Right atrium auricular region (tissue), 2 donors: Measurements from ENCODE around the gene RAB3A. TPM values are rescaled to one million over a fixed set of nuclear protein-coding genes. Genes with fewer than 3 reads are reported as not detected.
A peak's percentile ranks its signal among the peaks of the same experiment; 100 is the strongest.

Experiments used
- DNase-seq: peaks from one replicate; pipeline ENCODE4 v3.0.0-alpha.2; 2019; ENCODE audit warnings: low spot score
- H3K27ac ChIP-seq, 2 donors: fragments of 200-600 bp; sonication (generic); 1 replicate in 1 of 2; 2 replicates in 1 of 2; pipeline ENCODE4 v1.5.1; 2016 to 2019
- H3K27me3 ChIP-seq, 2 donors: fragments of 200-600 bp; sonication (generic); one replicate each; pipeline versions ENCODE4 v1.5.1 to v1.6.0; 2017 to 2019
- H3K36me3 ChIP-seq: fragments of 200-600 bp; sonication (generic); one replicate; pipeline ENCODE4 v1.5.1; 2016
- H3K4me1 ChIP-seq, 2 donors: fragments of 200-600 bp; sonication (generic); one replicate each; pipeline versions ENCODE4 v1.5.1 to v1.6.0; 2017 to 2019
- H3K4me3 ChIP-seq, 2 donors: fragments of 200-600 bp; sonication (generic); 1 replicate in 1 of 2; 2 replicates in 1 of 2; pipeline ENCODE4 v1.5.1; 2017 to 2019; ENCODE audit warnings: mild to moderate bottlenecking in 1 of 2, moderate library complexity in 1 of 2
- H3K9me3 ChIP-seq, 2 donors: fragments of 200-600 bp; sonication (generic); one replicate each; pipeline ENCODE4 v1.5.1; 2019
- total RNA-seq, 2 donors: library from RNA; depleted of rRNA; stranded (reverse); fragments of >200 nt; gene quantifications; one replicate each; pipeline ENCODE4 v1.1.0, GENCODE V29; 2016
- TF ChIP-seq, protein P1 (sequence below), 2 donors: fragments of 200-600 bp; sonication (generic); IDR thresholded peaks; one replicate each; pipeline ENCODE4 v1.5.1; 2019; ENCODE audit warnings: antibody characterized with exemption in 2 of 2

RAB3A gene
- total RNA-seq, 2 donors from 2014 or later, result 8.6 to 27.0 TPM

DNA sequence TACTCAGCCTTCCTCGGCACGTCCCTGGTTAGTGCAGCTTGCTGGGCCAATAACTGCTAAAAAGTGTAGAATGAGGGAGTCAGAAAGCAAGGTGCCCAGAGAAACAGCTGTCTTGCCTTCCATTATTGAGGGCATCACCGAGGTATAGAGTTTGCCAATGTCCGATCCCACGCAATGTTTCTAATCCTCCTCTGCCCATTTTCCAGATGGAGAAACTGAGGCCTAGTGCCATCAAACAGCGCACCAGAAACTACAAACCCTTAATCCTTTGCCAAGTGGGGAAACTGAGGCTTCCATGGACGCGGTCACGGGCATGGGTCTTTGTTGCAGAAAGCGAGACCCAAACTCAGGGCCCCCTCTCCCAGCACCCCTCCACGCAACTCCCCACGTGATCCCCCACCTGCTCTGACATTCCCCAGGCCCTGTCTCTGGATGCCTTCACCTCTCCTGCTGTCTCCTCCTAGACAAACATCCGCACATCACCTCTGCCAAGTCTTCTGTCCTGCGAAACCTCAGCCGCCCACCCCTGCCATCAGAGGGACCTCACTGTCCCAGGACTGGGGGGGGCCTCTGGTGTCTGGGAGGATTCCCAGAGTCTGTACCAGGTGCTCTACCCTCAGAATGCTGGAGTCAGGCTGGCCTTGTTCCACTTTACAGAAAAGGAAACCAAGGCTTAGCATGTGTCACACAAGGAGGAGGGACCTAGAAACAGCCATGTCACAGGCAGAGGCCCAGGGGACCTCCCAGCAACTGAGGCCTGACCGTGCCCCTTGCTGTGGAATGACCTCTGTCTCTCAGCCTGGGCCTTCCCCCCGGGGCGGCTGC, 23.3 kb upstream of the RAB3A start:
- Histone ChIP-seq H3K4me3 (no peak overlapping the region), H3K4me1 (peaks cover 0 to 51% of the 10 kb centered on the region in 2 donors), H3K27me3 (peaks cover 0 to 12% of the 10 kb centered on the region in 2 donors), H3K27ac (no peak overlapping the region), H3K36me3 (no peaks in the 10 kb centered on the region), H3K9me3 (no peaks in the 10 kb centered on the region)
- TF ChIP-seq, protein P1, sequence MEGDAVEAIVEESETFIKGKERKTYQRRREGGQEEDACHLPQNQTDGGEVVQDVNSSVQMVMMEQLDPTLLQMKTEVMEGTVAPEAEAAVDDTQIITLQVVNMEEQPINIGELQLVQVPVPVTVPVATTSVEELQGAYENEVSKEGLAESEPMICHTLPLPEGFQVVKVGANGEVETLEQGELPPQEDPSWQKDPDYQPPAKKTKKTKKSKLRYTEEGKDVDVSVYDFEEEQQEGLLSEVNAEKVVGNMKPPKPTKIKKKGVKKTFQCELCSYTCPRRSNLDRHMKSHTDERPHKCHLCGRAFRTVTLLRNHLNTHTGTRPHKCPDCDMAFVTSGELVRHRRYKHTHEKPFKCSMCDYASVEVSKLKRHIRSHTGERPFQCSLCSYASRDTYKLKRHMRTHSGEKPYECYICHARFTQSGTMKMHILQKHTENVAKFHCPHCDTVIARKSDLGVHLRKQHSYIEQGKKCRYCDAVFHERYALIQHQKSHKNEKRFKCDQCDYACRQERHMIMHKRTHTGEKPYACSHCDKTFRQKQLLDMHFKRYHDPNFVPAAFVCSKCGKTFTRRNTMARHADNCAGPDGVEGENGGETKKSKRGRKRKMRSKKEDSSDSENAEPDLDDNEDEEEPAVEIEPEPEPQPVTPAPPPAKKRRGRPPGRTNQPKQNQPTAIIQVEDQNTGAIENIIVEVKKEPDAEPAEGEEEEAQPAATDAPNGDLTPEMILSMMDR (IDR thresholded peaks at IDR 0.05), result no peak
- DNase-seq, result no peak

DNA sequence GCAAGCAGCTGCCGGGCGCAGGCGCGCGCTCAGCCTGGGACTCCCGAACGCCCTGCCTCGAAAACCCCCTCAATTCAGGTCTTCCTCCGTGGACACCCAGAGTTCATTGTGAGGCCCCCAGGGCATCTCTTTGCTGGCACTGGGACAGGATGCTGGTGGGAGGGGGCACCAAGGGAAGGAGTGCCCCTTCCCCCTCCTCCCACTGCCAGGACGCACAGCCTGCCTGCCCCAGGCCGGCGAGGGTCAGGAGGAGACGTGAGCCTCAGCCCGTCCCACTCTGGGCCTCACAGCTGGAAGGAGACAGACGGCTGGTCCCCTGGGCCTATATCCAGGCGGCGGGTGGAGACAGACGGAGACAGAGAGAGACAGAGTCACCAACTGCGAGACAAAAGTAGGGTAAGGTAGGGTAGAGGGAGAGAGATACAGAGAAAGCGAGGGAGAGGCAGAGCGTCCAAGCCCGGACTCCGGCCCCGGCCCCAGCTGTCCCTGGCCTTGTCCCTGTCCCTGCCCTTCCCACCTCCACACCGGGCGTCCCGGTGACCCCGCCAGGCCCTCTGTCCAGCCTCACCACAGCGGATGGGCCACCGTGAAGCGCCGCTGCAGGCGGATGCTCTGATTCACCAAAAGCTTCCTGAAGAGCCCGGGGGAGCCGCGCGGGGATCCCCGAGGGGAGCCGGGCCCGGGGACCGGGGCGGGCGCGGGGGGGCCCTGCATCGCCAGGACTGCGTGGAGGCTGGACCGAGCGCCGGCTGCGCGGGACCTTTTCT, 22.0 kb upstream of the RAB3A start, which contains the start of gene PDE4C:
Gene PDE4C, minus strand, starts transcription at position 737 of the 767 bp plus-strand sequence. Its CDS starts 23 bp downstream, at position 714.
- H3K4me1 ChIP-seq, result peaks cover 0 to 42% of the 10 kb centered on the region in 2 donors
- TF ChIP-seq, protein P1 (IDR thresholded peaks at IDR 0.05), result no peak
- H3K27me3 ChIP-seq, result peaks cover 0 to 12% of the 10 kb centered on the region in 2 donors
- H3K27ac ChIP-seq, result peak within 1 kb of the TSS; percentile 45 to 54
- no peaks in the 10 kb centered on the region for H3K36me3 ChIP-seq
- no peaks in the 10 kb centered on the region for H3K9me3 ChIP-seq
- no peak for DNase-seq
- peak within 1 kb of the TSS in 1 of 2 donors; percentile 51 for H3K4me3 ChIP-seq

DNA sequence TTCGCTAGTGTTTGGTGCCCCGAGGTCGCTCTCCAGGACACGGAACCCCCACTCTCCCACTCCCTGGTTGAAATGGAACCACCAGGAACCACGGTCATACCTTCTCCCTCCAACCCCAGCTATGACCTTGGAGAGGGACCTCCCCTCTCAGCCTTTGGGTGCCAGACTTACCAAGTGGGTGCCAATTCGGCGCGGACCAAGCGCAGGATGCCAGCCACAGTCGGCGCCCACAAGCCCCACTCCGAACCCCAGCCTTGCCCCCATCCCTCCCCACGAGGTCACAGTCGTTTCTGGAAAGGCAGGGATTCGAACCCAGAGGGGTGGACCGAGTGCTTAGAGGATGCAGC, 21.5 kb upstream of the RAB3A start:
- TF ChIP-seq, protein P1 (IDR thresholded peaks at IDR 0.05), result no peak
- Histone ChIP-seq H3K9me3 (no peaks in the 10 kb centered on the region), H3K27ac (peak overlapping the region; percentile 45 to 54), H3K27me3 (peaks cover 0 to 12% of the 10 kb centered on the region in 2 donors), H3K4me3 (peak overlapping the region in 1 of 2 donors; percentile 51), H3K4me1 (peaks cover 0 to 42% of the 10 kb centered on the region in 2 donors), H3K36me3 (no peaks in the 10 kb centered on the region)
- DNase-seq, result no peak

DNA sequence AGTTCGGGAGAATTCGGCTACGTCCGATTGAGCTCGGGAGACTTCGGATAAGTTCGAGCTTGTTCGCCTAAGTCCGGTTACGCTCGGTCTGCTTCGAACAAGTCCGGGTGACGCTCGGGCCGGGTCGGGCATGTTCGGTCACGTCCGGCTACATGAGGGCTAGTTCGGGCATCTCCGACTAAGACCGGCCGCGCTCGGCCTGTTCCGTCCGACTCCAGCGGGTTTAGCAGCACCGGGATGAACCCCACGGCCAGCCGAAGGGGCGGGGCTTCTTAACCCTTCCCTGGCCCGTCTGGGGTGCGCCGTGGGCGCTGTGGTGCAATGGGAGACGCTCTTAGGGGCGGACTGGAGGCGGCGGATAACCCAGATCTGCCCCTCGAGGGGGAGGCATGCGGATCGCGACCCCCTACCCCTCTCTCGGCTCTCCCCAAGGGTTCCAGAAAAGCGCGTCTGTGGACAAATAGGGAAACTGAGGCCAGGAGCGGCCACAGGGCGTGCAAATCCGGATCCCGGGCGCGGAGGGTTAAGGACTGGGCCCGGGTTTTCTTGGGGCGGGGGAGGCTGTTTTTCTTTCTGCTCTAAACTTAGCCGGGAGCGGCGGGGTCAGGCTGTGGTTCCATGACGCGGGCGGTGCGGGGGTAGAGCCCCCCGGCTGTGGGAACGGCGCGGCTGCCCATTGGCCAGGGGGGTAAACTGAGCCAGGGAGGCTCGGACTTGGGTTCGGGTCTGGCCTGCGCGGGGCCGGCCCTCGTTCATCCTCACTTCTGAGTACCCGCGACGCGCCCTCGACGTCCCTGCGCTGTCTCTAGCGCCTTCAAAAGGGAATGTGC, 20.9 kb upstream of the RAB3A start:
- Histone ChIP-seq H3K27me3 (peaks cover 0 to 12% of the 10 kb centered on the region in 2 donors), H3K4me1 (peaks cover 0 to 42% of the 10 kb centered on the region in 2 donors), H3K4me3 (peak overlapping the region; percentile 28 to 51), H3K9me3 (no peaks in the 10 kb centered on the region), H3K27ac (peak overlapping the region; percentile 45 to 54), H3K36me3 (no peaks in the 10 kb centered on the region)
- peak; percentile 100 for DNase-seq
- TF ChIP-seq, protein P1 (IDR thresholded peaks at IDR 0.05), result no peak

DNA sequence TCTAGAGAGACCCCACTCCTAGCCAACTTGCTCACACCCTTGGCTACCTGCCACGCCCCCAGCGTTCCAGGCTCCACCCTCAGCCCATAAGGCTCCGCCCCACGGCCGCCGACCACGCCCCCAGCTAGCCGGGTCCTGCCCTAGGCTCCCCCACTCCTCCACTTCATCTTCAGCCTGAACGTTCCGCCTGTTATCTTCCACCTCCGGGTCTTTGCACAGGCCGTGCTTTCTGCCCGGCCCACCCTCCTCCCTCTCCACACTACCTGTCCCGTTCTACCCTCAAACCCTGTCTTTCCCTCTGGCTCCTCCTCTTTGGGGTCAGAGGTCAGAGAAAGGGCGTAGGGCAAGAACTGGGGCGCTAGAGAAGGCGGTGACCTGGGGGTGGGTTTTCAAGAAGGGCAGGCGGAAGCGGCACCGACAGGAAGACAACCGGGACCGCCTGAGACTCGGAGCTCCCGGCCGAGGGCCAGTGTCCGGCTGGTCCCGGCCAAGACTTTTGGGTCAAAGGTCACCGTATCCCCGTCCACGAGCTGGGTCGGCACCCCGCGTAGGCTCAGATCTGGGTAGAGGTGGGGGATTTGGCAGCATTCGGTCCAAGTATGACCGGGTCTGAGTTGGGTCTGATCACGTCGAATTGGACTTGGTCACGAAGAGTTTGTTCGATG, 20.1 kb upstream of the RAB3A start:
- H3K4me3 ChIP-seq, result peak overlapping the region; percentile 28 to 51
- DNase-seq, result no peak
- peaks cover 0 to 42% of the 10 kb centered on the region in 2 donors for H3K4me1 ChIP-seq
- peaks cover 0 to 12% of the 10 kb centered on the region in 2 donors for H3K27me3 ChIP-seq
- TF ChIP-seq, protein P1 (IDR thresholded peaks at IDR 0.05), result no peak
- H3K36me3 ChIP-seq, result no peaks in the 10 kb centered on the region
- no peaks in the 10 kb centered on the region for H3K9me3 ChIP-seq
- H3K27ac ChIP-seq, result peak overlapping the region; percentile 53 to 54
